ENCODE data around the gene MYH9.
"Not testable (repeated sequence)": the region's sequence is repeated elsewhere in the genome, so short reads cannot be mapped to it uniquely, and the experiment has no call there.

MYH9 gene

GRCh38 chr22:36306227-36306626 is 81.5 kb downstream of the MYH9 start:
- no peak for DNase-seq

- no peak for DNase-seq
Observed at GRCh38 chr22:36305813-36306212, 82.0 kb downstream of the MYH9 start.

- no peak for DNase-seq
Observed at GRCh38 chr22:36304429-36304828, 83.3 kb downstream of the MYH9 start.

- no peak for DNase-seq
Observed at GRCh38 chr22:36303874-36304273, 83.9 kb downstream of the MYH9 start.

- DNase-seq = no peak
Observed at GRCh38 chr22:36303115-36303467, 84.7 kb downstream of the MYH9 start.

GRCh38 chr22:36302439-36303114 is 85.2 kb downstream of the MYH9 start:
- DNase-seq = no peak

- no peak for DNase-seq
Observed at GRCh38 chr22:36301851-36302250, 85.9 kb downstream of the MYH9 start.

- peak; percentile 83 for DNase-seq
Observed at GRCh38 chr22:36301384-36301828, 86.4 kb downstream of the MYH9 start.

- DNase-seq = no peak
Observed at GRCh38 chr22:36300396-36301212, 87.2 kb downstream of the MYH9 start.

GRCh38 chr22:36299911-36300310 is 87.9 kb downstream of the MYH9 start:
- no peak for DNase-seq

GRCh38 chr22:36299295-36299694 is 88.5 kb downstream of the MYH9 start:
- no peak for DNase-seq

GRCh38 chr22:36298601-36299000 is 89.2 kb downstream of the MYH9 start:
- no peak for DNase-seq

GRCh38 chr22:36298118-36298517 is 89.6 kb downstream of the MYH9 start:
- DNase-seq = no peak

- no peak for DNase-seq
Observed at GRCh38 chr22:36297568-36297967, 90.2 kb downstream of the MYH9 start.

- DNase-seq = no peak
Observed at GRCh38 chr22:36296690-36297089, 91.1 kb downstream of the MYH9 start.

GRCh38 chr22:36295247-36295646 is 92.5 kb downstream of the MYH9 start:
- DNase-seq = no peak

GRCh38 chr22:36294801-36295200 is 93.0 kb downstream of the MYH9 start:
- no peak for DNase-seq

- DNase-seq = no peak
Observed at GRCh38 chr22:36294293-36294620, 93.5 kb downstream of the MYH9 start.

GRCh38 chr22:36293606-36294292 is 94.0 kb downstream of the MYH9 start:
- DNase-seq = no peak

- no peak for DNase-seq
Observed at GRCh38 chr22:36292823-36293530, 94.8 kb downstream of the MYH9 start.

GRCh38 chr22:36291831-36292740 is 95.7 kb downstream of the MYH9 start:
- no peak for DNase-seq

GRCh38 chr22:36290391-36291075 is 97.2 kb downstream of the MYH9 start:
- DNase-seq = not testable (repeated sequence)

All from activated T-cell treated with anti-CD3 and anti-CD28 coated beads for 4 hours (primary cell).